Keratinocyte (primary cell): ENCODE results near the gene CD1B. TPM values are rescaled to one million over a fixed set of nuclear protein-coding genes. Genes with fewer than 3 reads are reported as not detected.

Source experiments
- DNase-seq: peaks from one replicate; pipeline ENCODE4 v3.0.0-alpha.2; 2011; ENCODE audit warnings: low read depth, missing footprints, low spot score
- FAIRE-seq: peaks from 2 replicates; lab custom pipeline; 2011; peaks lifted over from hg19 to GRCh38; lab: Jason Lieb, UNC
- H2AFZ ChIP-seq: 2 replicates; pipeline ENCODE4 v1.6.0; 2012; ENCODE audit warnings: low read length, control low read depth, inconsistent platforms; ENCODE audit not compliant: control insufficient read depth
- H3K27ac ChIP-seq: 2 replicates; pipeline ENCODE4 v1.5.1; 2011; ENCODE audit warnings: low read length; ENCODE audit not compliant: control insufficient read depth, insufficient read depth
- H3K27me3 ChIP-seq: 3 replicates; pipeline ENCODE4 v1.6.0; 2011; ENCODE audit warnings: low read length; ENCODE audit not compliant: control insufficient read depth, insufficient read depth; ENCODE audit errors: extremely low read depth
- H3K36me3 ChIP-seq, 2 experiments: 2 replicates in 1 of 2; 3 replicates in 1 of 2; pipeline ENCODE4 v1.5.1; 2011; ENCODE audit warnings: low read length in 2 of 2, mild to moderate bottlenecking in 1 of 2; ENCODE audit not compliant: control insufficient read depth in 2 of 2, insufficient read depth in 2 of 2; ENCODE audit errors: extremely low read depth in 1 of 2
- H3K4me1 ChIP-seq: 3 replicates; pipeline ENCODE4 v1.5.1; 2011; ENCODE audit warnings: low read length; ENCODE audit not compliant: control insufficient read depth, insufficient read depth; ENCODE audit errors: extremely low read depth
- H3K4me2 ChIP-seq: 3 replicates; pipeline ENCODE4 v1.6.0; 2011; ENCODE audit warnings: low read depth, low read length; ENCODE audit not compliant: control insufficient read depth, insufficient read depth; ENCODE audit errors: extremely low read depth
- H3K4me3 ChIP-seq, 3 experiments: fragments of 200-600 bp in 1 of 3; sonication (generic) in 1 of 3; 2 replicates in 2 of 3; 3 replicates in 1 of 3; pipeline ENCODE4 v1.5.1; 2011 to 2016; ENCODE audit warnings: low read length in 3 of 3, mild to moderate bottlenecking in 3 of 3, control low read depth in 2 of 3, inconsistent platforms in 1 of 3, low read depth in 1 of 3, mixed read lengths in 1 of 3, mixed run types in 1 of 3, moderate library complexity in 1 of 3; ENCODE audit not compliant: control insufficient read depth in 2 of 3, insufficient read depth in 2 of 3; ENCODE audit errors: extremely low read depth in 1 of 3
- H3K79me2 ChIP-seq: 2 replicates; pipeline ENCODE4 v1.6.0; 2012; ENCODE audit warnings: low read length; ENCODE audit not compliant: control insufficient read depth, insufficient read depth
- H3K9ac ChIP-seq: 3 replicates; pipeline ENCODE4 v1.6.0; 2011; ENCODE audit warnings: low read length; ENCODE audit not compliant: control insufficient read depth, insufficient read depth; ENCODE audit errors: extremely low read depth
- H3K9me1 ChIP-seq: 3 replicates; pipeline ENCODE4 v1.6.0; 2011; ENCODE audit warnings: low read length; ENCODE audit not compliant: control insufficient read depth, insufficient read depth; ENCODE audit errors: extremely low read depth
- H3K9me3 ChIP-seq: 2 replicates; pipeline ENCODE4 v1.5.1; 2012; ENCODE audit warnings: low read depth, low read length; ENCODE audit not compliant: control insufficient read depth
- H4K20me1 ChIP-seq: 3 replicates; pipeline ENCODE4 v1.6.0; 2011; ENCODE audit warnings: low read length; ENCODE audit not compliant: control insufficient read depth, insufficient read depth; ENCODE audit errors: extremely low read depth
- EZH2 ChIP-seq: IDR thresholded peaks from one replicate; pipeline ENCODE4 v1.6.1; 2012; ENCODE audit warnings: inconsistent platforms, mild to moderate bottlenecking, low read length, moderate library complexity
- dilution Hi-C: fragments of 300-500 bp; cut with MboI; formaldehyde crosslinking; loops from one replicate; pipeline ENCODE4 v1.7.0; 2020; ENCODE audit warnings: low sequenced_read_pairs; ENCODE audit not compliant: extremely low pct_ligation_motif_present
- polyA plus RNA-seq, 5 experiments: library from polyadenylated mRNA; depleted of rRNA in 3 of 5; stranded (reverse) in 3 of 5; stranded (forward) in 1 of 5; unstranded in 1 of 5; fragments of >200 nt; gene quantifications; 1 replicate in 1 of 5; 2 replicates in 3 of 5; 3 replicates in 1 of 5; pipeline versions ENCODE4 v1.2.1 to v1.2.3, GENCODE V29; 2011 to 2012; ENCODE audit warnings: missing spikeins in 2 of 5, low read depth in 1 of 5, low replicate concordance in 1 of 5
- TF ChIP-seq, protein P1 (sequence below), 3 experiments: IDR thresholded peaks in 1 of 3; conservative IDR thresholded peaks in 1 of 3; optimal IDR thresholded peaks in 1 of 3; 2 replicates in 2 of 3; 3 replicates in 1 of 3; pipeline versions ENCODE3 to v1.5.1; 2011; ENCODE audit warnings: low read length in 3 of 3, mild to moderate bottlenecking in 3 of 3, moderate library complexity in 2 of 3, control low read depth in 1 of 3, inconsistent platforms in 1 of 3; ENCODE audit not compliant: insufficient read depth in 2 of 3; ENCODE audit errors: extremely low read depth in 1 of 3

CD1B gene
- polyA plus RNA-seq, 1 donor (not counting 4 experiments of a cell fraction or from before 2014, with no cell fraction given), result not detected

DNA sequence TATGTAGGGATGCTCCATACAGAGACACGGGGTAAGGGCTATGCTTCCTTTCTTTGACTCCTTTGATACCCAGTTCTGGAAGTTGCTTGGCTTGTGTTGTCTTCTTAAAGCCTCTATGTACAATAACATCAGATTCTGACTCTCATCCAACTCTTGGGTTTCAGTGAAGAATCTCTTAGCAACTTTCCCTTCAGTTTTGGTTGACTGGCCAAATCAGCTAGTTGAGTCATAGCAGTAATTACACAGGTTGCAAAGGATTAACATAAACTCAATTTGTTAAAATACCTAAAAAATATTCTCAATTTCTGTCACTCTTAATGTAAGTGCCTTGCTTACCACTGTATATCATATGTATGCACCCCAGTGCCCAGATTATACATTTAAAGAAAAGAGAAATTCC lies 31.6 kb upstream of the CD1B start:
- H3K79me2 ChIP-seq, result no peaks in the 10 kb centered on the region
- no peak overlapping the region for H3K9ac ChIP-seq
- DNase-seq (no peak), FAIRE-seq (no peak)
- no peaks in the 10 kb centered on the region for H4K20me1 ChIP-seq
- no peaks in the 10 kb centered on the region for H3K36me3 ChIP-seq
- H3K27ac ChIP-seq, result no peak overlapping the region
- H3K27me3 ChIP-seq, result no peaks in the 10 kb centered on the region
- H3K4me2 ChIP-seq, result no peak overlapping the region
- H3K4me3 ChIP-seq, result no peak overlapping the region
- H3K9me3 ChIP-seq, result no peaks in the 10 kb centered on the region
- H3K4me1 ChIP-seq, result no peaks in the 10 kb centered on the region
- no peaks in the 10 kb centered on the region for H3K9me1 ChIP-seq
- TF ChIP-seq EZH2, result no peak
- TF ChIP-seq, protein P1, sequence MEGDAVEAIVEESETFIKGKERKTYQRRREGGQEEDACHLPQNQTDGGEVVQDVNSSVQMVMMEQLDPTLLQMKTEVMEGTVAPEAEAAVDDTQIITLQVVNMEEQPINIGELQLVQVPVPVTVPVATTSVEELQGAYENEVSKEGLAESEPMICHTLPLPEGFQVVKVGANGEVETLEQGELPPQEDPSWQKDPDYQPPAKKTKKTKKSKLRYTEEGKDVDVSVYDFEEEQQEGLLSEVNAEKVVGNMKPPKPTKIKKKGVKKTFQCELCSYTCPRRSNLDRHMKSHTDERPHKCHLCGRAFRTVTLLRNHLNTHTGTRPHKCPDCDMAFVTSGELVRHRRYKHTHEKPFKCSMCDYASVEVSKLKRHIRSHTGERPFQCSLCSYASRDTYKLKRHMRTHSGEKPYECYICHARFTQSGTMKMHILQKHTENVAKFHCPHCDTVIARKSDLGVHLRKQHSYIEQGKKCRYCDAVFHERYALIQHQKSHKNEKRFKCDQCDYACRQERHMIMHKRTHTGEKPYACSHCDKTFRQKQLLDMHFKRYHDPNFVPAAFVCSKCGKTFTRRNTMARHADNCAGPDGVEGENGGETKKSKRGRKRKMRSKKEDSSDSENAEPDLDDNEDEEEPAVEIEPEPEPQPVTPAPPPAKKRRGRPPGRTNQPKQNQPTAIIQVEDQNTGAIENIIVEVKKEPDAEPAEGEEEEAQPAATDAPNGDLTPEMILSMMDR (optimal IDR thresholded peaks at IDR 0.05 in 1 of 3, IDR thresholded peaks at IDR 0.05 in 1 of 3, conservative IDR thresholded peaks at IDR 0.05 in 1 of 3; ENCODE audit: extremely low read depth in 1 of 3, insufficient read depth in 2 of 3, low read length in 3 of 3), result no peak
- H2AFZ ChIP-seq, result no peak overlapping the region
- dilution Hi-C loops, result no loop called here

DNA sequence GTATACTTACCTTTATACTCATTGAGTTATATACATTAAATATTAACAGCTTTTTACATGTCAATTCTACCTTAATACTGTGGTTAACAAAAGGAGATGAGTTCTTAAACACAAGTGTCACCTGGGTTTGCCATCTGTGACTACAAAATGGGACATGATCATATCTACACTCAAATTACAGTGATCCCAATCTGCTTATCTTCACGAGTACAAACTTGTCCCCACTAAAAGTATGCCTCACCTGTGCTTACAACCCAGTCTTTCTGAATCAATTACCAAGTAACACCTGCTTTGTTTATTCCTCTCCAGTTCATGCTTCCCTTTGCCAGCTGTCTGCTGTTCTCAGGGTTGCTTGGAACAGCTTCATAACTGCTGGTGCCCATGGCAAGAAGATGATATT lies 31.2 kb upstream of the CD1B start:
- H3K79me2 ChIP-seq, result no peaks in the 10 kb centered on the region
- no peaks in the 10 kb centered on the region for H3K4me1 ChIP-seq
- H3K9me3 ChIP-seq, result no peaks in the 10 kb centered on the region
- H3K4me2 ChIP-seq, result no peak overlapping the region
- H3K9ac ChIP-seq, result no peak overlapping the region
- no peak overlapping the region for H2AFZ ChIP-seq
- FAIRE-seq (no peak), DNase-seq (no peak)
- H3K27ac ChIP-seq, result no peak overlapping the region
- H3K36me3 ChIP-seq, result no peaks in the 10 kb centered on the region
- no peaks in the 10 kb centered on the region for H3K27me3 ChIP-seq
- no peaks in the 10 kb centered on the region for H4K20me1 ChIP-seq
- H3K9me1 ChIP-seq, result no peaks in the 10 kb centered on the region
- H3K4me3 ChIP-seq, result no peak overlapping the region
- dilution Hi-C loops, result no loop called here
- TF ChIP-seq, protein P1 (optimal IDR thresholded peaks at IDR 0.05 in 1 of 3, IDR thresholded peaks at IDR 0.05 in 1 of 3, conservative IDR thresholded peaks at IDR 0.05 in 1 of 3; ENCODE audit: extremely low read depth in 1 of 3, insufficient read depth in 2 of 3, low read length in 3 of 3), result no peak
- TF ChIP-seq EZH2, result no peak
